ENCODE data around the gene EIF3J.
"Not testable (repeated sequence)": the region's sequence is repeated elsewhere in the genome, so short reads cannot be mapped to it uniquely, and the experiment has no call there.

DNA sequence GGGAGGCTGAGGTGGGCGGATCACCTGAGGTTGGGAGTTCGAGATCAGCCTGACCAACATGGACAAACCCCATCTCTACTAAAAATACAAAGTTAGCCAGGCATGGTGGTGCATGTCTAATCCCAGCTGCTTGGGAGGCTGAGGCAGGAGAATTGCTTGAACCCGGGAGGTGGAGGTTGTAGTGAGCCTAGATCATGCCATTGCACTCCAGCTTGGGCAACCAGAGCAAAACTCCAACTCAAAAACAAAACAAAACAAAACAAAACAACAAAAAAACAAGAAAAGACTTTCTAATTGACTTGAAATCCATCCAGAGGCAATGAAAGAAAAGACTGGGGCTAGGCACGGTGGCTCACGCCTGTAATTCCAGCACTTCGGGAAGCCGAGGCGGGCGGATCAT lies 12.2 kb downstream of the EIF3J start:
- TF ChIP-seq, protein P1, sequence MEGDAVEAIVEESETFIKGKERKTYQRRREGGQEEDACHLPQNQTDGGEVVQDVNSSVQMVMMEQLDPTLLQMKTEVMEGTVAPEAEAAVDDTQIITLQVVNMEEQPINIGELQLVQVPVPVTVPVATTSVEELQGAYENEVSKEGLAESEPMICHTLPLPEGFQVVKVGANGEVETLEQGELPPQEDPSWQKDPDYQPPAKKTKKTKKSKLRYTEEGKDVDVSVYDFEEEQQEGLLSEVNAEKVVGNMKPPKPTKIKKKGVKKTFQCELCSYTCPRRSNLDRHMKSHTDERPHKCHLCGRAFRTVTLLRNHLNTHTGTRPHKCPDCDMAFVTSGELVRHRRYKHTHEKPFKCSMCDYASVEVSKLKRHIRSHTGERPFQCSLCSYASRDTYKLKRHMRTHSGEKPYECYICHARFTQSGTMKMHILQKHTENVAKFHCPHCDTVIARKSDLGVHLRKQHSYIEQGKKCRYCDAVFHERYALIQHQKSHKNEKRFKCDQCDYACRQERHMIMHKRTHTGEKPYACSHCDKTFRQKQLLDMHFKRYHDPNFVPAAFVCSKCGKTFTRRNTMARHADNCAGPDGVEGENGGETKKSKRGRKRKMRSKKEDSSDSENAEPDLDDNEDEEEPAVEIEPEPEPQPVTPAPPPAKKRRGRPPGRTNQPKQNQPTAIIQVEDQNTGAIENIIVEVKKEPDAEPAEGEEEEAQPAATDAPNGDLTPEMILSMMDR (IDR thresholded peaks at IDR 0.05), result not testable (repeated sequence)
- not testable (repeated sequence) for TF ChIP-seq USF2 (IDR thresholded peaks at IDR 0.05; ENCODE audit: borderline replicate concordance, low read depth, low read length); RCOR1 (IDR thresholded peaks at IDR 0.05; ENCODE audit: low read length); TEAD4 (IDR thresholded peaks at IDR 0.05; ENCODE audit: borderline replicate concordance, insufficient read depth); TAF1 (IDR thresholded peaks at IDR 0.05; ENCODE audit: borderline replicate concordance, low read depth, low read length); RXRA (IDR thresholded peaks at IDR 0.05; ENCODE audit: borderline replicate concordance, low read depth); CHD2 (IDR thresholded peaks at IDR 0.05; ENCODE audit: low read length, partially characterized antibody); REST (IDR thresholded peaks at IDR 0.05; ENCODE audit: low read depth, low read length); EP300 (IDR thresholded peaks at IDR 0.05; ENCODE audit: borderline replicate concordance in 1 of 2, low read depth in 1 of 2, low read length in 1 of 2); GABPA (IDR thresholded peaks at IDR 0.05; ENCODE audit: low read depth)

Measured in SK-N-SH (cell line).